Mesenteric fat pad (tissue), 1 donor: ENCODE results near the gene KIF25. TPM values are rescaled to one million over a fixed set of nuclear protein-coding genes. Genes with fewer than 3 reads are reported as not detected.

Experiments
- DNase-seq: peaks from one replicate; pipeline ENCODE4 v3.0.0-alpha.2; 2020; ENCODE audit warnings: low spot score
- total RNA-seq: library from RNA; stranded (reverse); fragmentation: NEBNext Ultra II Directional; extraction: Animal tissue kit (Norgen Biotek cat#: 25700); gene quantifications from one replicate; pipeline ENCODE4 v1.2.1, GENCODE V29; 2021
- donor health status: DM: yes; HTN: yes; CAD: no.

The KIF25 gene
- total RNA-seq, 1 donor from 2014 or later: 0.93 TPM

DNA sequence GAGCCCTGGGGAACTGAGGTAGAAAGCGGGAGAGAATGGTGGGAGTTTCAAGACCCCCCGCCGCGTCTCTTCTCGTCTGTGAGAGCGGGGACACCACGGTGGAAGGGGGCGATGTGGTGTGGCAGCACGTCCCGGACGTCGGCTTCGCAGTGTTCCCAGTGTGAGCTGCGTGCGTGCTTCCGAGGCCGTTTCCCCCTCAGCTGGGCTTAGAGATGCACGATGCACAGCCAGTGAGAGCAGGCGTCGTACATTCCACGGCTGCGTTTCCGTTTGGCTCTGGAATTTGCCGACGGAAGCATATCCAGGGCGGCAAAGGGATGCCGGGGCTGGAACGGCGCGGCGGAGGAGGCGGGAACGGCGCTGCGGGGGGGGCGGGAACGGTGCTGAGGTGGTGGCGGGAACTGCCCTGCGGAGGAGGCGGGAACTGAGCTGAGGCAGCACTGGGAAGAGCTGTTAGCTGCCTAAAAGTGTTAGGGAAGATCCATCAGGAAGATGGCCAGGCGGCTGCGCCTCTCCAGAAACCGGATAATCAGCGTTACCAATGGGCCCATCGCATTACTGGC, 37.7 kb downstream of the KIF25 start:
- DNase-seq: peak; percentile 90

DNA sequence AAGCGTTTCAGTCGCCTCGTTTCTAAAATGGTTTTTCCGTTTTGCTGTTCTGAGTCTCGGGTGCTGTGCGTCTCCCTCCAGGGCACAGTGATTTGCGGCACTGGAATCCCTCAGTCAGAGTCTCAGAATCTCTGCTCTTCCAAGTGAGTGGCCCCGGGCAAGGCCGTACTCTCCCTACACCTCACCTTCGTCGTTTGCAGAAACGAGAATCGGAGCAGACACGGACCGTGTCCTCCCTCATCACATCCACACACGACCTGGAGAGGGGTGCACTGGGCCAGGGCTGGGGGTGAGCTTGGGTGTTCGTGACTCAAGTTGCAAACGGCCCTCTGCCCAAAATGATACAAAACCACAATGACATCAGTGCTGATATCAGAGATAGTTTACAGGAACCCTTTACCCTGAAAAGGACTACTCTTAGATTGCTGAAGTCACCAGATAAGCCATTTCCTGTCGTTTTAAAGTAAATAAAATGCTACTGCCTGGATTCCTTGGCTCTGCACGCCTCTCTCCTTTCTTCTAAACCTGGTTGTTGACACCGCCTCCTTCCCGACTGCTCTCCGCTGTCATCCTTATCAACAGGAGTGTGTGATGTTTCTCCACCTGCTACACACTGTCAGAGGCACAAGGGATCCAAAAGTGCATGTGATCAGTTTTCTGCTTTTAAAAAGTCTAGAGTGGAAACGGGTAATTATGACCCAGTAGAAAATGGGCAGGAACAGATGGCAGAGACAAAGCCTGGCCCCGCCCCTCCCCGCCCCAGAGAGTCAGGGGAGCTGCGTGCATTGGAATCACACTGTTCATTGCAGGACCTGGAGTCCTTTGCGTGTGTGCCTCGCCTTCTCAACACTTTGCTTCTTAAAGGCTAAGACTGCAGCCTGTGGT, 38.4 kb downstream of the KIF25 start:
- peak; percentile 82 for DNase-seq

DNA sequence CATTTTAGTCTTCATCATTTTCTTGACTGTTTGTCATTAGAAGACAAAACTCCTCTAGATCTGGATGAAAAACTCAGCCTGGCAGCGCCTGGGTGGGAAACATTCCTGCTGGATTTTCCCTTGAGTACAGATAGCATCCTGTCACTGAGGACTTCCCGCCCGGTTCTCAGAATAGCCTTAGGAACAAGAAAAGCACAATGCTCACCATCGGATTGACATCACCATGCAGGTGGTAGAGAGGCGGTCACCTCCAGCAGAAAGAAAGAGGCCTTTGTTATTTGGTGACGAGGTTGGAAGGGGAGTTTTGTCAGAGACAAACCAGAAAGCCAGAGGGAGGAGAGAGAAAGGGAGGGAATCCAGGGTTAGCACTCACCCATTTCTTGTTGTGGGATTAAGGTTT, 39.8 kb downstream of the KIF25 start:
- DNase-seq: peak; percentile 28

DNA sequence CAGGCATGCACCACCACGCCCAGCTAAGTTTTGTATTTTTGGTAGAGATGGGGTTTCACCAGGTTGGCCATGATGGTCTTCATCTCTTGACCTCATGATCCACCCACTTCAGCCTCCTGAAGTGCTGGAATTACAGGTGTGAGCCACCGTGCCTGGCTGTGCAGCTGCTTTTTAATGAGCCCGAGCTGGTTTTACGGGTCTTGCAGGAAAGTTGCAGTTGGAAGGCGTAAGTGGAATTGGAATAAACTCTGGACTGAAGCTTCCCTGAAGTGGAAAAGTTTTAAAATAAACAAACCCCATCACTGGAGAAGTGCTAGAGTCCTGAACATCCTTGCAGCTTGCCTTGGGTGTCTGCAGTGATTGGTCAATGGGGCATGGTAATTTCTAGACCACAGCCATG, 40.4 kb downstream of the KIF25 start:
- peak; percentile 51 for DNase-seq

DNA sequence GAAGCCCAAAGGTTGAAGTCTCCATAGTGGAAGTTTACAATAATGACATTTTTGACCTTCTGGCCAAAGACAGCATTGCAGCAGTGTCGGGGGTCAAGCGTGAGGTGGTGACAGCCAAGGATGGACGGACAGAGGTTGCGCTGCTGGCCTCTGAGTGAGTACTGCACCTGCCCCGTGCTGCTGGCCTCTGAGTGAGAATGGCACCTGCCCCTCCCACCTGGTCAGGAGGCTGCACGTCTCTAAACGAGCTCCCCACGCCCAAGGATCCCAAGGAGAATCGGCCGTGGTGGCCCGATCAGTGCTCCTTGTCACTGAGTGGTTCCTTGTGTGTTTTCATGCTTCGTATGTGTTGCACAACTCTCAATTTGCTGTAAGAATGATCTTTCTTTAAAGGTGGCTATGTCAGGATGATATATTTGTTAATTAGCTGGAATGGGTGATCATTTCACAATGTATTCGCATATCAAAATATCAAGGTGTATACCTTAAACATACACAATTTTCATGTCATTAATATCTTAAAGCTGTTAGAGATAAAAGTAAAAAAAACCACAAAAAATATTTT, 41.2 kb downstream of the KIF25 start:
- DNase-seq: peak; percentile 84

DNA sequence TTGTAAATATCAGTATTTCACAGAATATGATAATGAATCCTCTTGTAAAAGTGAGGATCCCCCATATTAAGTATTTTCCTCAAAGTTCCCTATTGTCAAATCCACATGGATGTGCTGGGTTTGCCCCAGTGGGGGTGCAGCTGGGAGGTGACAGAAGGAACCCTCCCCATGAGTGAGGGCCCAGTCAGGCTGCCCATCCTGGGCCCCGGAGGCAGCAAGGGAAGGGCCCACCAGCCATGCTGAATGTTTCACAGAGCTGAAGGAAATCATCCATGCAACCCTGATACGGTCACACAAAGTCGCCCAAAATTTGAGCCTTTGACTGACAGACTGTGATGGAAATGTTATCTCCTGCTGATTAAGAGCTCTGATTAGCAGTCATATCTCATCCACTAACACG, 41.8 kb downstream of the KIF25 start:
- DNase-seq: peak; percentile 65

DNA sequence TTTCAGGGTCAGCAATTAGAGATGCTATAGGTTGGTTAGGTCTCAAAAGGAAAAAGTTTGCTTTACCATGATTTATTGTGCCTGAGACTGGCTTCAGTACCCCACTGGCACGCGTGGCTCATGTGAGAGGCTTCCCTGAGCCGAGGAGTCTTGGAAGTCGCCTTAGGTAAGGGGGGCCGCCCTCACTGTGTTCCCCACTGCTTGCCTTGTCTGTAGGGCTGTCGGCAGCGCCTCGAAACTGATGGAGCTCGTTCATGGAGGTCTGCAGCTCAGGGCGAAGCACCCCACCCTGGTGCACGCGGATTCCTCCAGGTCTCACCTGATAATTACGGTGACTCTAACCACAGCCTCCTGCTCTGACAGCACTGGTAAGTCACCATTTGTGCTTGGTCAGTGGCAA, 42.4 kb downstream of the KIF25 start:
- DNase-seq: peak; percentile 39

DNA sequence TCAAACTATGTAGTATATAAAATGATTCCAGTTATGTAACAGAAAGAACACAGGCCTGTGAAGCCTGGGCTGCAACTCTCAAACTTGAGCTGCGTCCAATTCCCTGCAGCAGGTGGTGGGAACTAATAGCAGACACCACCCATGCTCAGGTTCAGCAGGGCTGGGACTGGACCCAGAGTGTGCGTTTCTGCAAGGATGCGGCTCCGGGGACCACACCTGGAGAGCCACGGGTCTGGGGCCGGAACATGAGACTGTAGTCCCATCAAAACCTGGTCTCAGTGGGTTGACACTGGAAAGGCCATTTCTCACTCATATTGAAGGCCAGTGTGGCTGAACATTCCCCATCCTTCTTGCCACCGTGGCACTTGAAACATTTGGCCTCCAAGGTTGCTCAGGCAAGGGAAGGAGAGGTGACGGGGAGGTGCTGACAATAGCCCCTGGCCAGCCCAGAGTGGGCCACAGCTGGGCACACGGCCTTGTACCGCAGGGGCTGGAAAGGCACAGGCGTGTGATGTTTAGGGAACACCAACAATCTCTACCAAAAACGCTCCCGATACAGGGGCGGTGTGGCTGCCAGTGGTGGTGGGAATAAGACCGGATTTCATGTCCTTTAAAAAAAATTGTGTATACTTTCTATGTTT, 43.5 kb downstream of the KIF25 start:
- DNase-seq: no peak

DNA sequence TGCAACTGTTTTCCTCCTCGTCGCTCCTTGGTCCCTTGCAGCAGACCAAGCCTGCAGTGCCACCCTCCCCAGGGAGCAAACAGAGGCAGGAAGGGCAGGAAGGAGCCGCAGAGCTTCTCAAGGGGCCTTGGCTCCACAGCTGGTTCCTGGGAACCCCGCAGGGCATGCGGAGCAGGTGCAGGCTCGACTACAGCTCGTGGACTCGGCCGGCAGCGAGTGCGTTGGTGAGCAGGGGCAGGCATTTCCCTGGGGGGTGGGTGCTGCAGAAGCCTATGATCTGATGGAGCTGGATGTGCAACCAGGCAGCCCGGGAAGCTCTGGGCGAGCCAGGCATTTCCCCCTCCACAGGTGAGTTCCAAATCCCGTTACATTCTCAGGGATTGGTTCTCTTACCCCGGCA, 44.5 kb downstream of the KIF25 start:
- no peak for DNase-seq

DNA sequence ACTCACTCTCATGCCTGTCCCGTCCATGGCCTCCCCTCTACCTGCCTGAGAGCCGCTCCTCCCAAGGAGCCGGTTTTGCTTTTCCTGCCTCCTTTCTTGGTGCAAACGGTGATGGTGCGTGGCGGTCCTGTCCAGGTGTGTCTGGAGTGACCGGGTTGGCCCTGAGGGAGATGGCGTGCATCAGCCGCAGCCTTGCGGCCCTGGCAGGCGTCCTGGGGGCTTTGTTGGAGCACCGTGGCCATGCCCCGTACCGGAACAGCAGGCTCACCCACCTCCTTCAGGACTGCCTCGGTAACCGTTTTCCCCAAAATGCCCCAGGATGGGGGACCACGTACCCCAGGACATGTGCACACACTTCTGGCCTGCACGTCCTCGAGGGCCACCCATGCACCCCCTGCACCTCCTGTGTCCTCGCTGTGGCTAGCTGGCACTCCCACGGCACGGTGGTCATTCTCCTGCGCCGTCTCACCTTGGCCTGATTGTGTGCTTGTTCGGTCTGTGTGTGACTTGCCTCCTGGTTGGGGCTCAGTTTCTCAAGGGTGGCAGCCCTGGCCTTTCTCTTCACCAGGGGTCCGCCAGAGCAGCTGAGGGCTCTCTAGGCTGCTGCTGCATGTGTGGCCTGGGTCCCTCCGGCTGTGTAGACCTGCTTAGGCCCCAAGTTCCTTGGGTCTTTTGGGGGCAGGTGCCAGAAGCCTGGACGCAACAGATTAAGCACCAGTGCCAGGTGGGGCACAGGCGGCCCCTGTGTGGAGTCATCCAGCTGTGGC, 45.1 kb downstream of the KIF25 start:
- no peak for DNase-seq

DNA sequence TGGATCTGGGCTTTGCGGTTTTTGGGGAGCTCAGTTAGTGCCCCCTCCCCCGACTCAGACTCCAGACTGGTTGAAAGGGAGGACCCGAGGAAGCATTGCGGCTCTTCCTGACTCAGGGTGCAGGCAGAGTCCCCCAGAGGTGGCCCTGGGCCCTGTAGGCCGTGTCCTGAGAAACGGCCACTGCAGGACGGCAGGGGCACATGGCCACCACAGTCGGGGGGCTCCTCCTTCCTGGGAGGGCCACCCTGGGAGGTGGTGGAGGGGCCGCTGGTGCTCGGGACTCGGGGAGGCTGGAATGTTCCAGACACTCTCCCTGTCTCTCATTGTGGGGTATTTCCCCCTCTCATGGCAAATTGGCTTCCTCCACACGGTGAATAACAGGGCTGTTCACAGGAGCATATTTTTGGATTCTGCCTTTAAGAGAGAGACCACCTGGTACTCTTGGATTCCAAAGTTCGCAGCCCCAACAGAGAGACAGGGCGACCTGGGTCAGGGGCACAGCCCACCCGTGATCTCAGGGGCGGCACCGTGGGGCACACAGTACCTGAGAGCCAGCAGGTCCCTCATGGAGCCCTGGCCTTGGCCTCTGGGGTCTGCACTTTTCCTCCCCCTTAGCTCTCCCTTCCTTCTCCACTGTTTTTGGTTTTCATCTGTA, 45.8 kb downstream of the KIF25 start:
- no peak for DNase-seq

DNA sequence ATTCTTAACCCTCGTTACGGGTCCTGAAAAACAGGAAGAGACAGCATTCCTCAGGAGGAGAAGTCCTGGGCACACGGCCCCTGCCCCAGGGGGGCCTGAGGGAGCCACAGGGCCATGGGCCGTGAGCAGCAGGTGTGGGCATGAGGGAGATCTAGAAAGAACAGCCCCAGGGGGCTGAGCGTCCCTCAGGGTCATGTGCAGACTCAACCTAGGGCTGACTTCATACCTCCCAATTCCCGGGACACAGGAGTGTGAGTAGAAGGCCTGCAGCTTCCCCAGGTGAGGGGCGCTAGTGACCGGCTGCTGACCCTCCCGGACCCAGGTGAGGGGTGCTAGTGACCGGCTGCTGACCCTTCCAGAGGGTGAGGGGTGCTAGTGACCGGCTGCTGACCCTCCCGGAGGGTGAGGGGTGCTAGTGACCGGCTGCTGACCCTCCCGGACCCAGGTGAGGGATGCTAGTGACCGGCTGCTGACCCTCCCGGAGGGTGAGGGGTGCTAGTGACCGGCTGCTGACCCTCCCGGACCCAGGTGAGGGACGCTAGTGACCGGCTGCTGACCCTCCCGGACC, 46.5 kb downstream of the KIF25 start:
- no peak for DNase-seq

DNA sequence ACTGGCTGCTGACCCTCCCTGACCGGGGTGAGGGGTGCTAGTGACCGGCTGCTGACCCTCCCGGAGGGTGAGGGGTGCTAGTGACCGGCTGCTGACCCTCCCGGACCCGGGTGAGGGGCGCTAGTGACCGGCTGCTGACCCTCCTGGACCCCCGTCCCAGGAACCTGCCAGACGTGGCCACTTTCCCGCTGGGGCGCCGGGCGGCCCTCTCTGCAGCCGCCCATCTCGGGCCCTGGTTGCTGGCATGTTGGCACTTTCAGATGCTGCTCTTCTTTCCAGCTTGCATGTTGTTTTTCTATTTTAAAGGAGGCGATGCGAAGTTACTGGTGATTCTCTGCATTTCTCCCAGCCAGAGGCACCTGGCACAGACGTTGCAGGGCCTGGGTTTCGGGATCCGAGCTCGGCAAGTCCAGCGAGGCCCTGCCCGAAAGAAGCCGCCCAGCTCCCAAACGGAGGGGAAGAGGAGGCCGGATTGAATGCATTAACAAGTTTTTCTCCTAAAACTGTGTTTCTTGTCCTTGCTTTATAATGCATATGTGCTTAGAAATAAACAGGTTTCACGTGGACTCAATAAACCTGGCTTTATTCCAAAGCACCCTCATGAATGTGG, 47.2 kb downstream of the KIF25 start:
- DNase-seq: no peak

DNA sequence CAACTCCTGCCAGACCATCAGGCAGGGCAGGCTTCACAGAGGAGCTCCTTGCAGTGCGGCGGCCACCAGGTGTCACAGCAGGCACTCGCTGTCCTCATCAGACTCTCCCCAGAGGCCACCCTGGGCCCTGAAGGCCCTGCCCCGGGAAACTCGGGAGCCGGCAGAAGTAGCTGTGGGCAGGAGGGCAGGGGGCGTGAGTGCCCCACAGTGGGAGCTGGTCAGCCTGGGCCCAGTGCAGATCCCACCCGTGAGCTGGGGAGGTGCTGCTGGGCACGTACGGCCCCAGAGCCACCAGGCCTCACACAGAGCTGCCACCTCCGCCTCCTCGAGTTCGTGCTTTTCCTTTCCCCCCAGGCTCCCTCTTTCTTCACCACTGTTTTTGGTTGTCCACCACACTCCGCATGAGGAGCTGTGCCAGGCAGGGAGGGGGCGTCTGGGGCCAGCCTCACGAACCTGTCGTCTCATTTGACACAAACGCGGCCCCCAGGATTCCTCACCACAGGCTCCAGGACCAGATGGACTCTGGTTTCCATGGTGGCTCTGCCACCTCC, 47.7 kb downstream of the KIF25 start:
- no peak for DNase-seq

DNA sequence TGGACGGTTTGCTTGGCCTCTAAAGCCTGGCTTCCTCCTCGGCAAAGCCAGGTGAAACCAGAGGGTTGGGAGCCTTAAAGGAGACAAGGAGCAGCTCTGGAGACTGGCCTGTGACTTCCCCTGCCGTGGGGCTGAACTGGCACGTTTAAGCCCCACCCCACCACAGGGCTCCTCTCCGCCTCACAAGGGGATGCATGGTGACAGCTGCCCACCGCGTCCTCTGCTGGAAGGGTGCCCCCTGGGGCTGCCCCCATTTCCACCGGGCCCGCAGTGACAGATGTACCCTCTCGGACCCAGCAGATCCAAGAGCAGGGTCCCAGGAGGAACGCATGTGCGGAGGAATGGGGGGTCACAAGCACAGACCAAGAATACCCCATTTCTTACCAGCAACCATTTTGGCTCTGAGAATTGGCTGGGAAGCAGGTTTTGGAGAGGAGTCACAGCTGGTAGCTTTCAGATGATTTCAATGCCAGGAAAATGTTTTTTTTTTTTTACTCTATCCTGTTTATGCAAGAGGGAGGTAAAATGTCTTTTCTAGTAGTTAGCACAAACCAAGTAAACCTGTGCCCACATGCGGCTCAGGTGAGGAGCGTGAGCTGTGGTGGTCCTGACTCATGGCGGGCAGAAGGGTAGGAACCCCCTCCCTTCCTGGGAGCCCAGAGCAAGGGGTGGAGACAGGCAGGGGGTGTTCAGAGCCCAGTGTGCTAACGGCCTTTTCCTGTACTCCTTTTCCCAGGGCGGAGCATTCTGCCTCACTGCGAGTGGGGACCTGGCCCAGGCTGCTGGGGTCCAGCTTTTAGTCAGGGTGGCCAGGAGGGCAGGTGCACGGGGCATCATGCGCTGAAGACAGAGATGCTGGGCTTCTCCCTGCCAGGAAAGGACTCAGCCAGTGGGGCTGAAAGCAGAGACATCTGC, 48.5 kb downstream of the KIF25 start:
- DNase-seq: no peak

DNA sequence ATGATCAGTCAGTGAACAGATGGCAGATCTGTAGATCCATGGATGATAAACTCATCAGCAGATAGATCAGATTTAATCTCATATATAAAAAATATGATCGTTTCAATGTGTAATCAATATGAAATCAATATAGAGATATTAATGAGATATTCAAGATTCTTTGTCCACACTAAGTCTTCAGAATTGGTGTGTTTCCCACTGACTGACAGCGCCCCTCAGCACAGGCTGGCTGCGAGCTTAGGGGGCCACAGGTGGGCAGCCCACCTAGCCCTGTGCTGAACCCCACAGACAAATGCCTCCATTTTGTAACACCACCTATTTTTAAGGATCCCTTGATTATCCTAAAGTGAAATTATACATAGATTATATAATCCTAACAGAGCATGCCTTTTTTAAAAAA, 49.2 kb downstream of the KIF25 start:
- DNase-seq: no peak

DNA sequence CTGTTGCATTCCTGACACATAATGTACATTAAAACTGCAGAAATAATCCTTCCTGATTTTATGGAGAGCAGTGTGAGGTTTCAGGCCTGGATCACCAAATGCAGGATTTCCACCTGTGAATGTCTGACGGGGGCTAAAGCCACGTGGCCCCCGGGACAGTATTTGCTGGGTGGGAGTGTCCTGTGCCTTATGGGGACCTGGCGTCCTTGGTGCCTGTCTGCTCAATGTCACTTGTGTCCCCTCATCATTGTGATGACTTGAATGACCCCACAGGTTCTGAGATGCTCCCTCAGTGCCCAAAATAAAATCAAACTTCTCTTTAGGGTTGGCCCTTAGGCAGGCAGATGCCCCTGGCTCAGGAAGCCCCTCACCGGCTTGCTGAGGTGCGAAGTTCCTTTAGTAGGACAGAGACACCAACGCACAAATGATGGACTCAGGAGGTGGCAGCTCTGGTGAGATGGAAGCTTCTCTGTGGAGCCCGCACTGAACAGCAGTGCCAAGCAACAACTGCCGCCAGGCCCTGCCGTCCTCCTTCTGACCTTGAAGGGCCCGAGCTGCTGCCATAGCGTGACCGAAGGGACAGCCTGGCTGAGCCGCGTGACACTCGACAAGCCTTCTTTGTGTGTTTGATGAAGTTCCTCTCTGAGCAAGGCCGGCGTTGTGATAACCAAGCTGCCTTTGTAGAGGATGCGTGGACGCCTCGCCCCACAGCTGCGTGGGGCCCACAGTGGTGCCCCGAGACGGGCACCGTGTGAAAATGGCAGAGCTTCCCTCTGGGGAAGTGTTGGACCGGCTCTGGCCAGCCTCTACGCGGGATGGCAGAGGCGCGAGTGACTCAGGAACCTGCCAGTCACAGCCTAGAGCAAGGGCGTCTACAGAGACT, 50.6 kb downstream of the KIF25 start:
- DNase-seq: no peak

DNA sequence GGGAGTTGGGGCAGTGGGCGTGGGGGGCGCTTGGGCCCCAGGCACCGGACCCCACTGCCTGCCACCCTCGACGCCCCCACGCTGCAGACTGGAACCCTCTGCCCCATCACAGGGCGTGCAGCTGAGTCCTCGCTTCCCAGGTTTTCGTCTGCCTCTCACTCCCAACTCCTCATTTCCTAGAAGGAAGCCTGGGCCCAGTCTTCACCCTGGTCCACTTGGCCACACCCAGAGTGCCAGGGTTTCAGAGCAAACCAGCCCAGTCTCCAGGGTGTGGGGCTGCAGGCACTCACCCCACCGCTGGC, 51.2 kb downstream of the KIF25 start:
- no peak for DNase-seq
